ENCODE results near the gene CMSS1. TPM values are rescaled to one million over a fixed set of nuclear protein-coding genes. Genes with fewer than 3 reads are reported as not detected.
A peak's percentile ranks its signal among the peaks of the same experiment; 100 is the strongest.

Gene CMSS1
- total and polyA plus RNA-seq, 2 of the 13 experiments (the other 11 are each of a cell fraction or from before 2014, with no cell fraction given) = 6.4 to 48.7 TPM

- no peak for TF ChIP-seq SOX6 (IDR thresholded peaks at IDR 0.05)
- peak; percentile 57; the same call in 1 of the 2 replicates for TF ChIP-seq SOX6 (CRISPR knock-in tag; IDR thresholded peaks at IDR 0.05)
- no peak for TF ChIP-seq ZNF7 (CRISPR knock-in tag; IDR thresholded peaks at IDR 0.05)
- 0 out of 2 replicates have a peak, but pooled peaks have one; percentile 3 for TF ChIP-seq STAG1 (CRISPR knock-in tag; IDR thresholded peaks at IDR 0.05)
- no peak for TF ChIP-seq ZFP36L2 (CRISPR knock-in tag; IDR thresholded peaks at IDR 0.05)
- 0 out of 2 replicates have a peak, but pooled peaks have one; percentile 4 for TF ChIP-seq HNF4A (CRISPR knock-in tag; IDR thresholded peaks at IDR 0.05)
- TF ChIP-seq SAP130 (CRISPR knock-in tag; IDR thresholded peaks at IDR 0.05; ENCODE audit: low read depth) = 0 out of 2 replicates have a peak, but pooled peaks have one; percentile 27
- TF ChIP-seq ZSCAN5A (CRISPR knock-in tag; IDR thresholded peaks at IDR 0.05; ENCODE audit: borderline replicate concordance) = no peak
- peak; percentile 43 for TF ChIP-seq YY1 (IDR thresholded peaks at IDR 0.05; ENCODE audit: insufficient read depth, insufficient replicate concordance, low read depth, low read length)
- TF ChIP-seq ZNF660 (CRISPR knock-in tag; IDR thresholded peaks at IDR 0.05; ENCODE audit: borderline replicate concordance, low read depth) = no peak
- no peak for TF ChIP-seq NCOA2 (CRISPR knock-in tag; IDR thresholded peaks at IDR 0.05)
- peak; percentile 42 to 49; a peak in 2 of 4 replicates for TF ChIP-seq EP300 (IDR thresholded peaks at IDR 0.05; ENCODE audit: low read depth in 2 of 2, low read length in 2 of 2)
- no peak for TF ChIP-seq EP300 (CRISPR knock-in tag; IDR thresholded peaks at IDR 0.05; ENCODE audit: borderline replicate concordance)
- peak; percentile 37; the same call in 1 of the 2 replicates for TF ChIP-seq ZNF292 (CRISPR knock-in tag; IDR thresholded peaks at IDR 0.05; ENCODE audit: borderline replicate concordance, low read depth)
- TF ChIP-seq SMYD3 (CRISPR knock-in tag; IDR thresholded peaks at IDR 0.05) = no peak
- TF ChIP-seq, protein P1, sequence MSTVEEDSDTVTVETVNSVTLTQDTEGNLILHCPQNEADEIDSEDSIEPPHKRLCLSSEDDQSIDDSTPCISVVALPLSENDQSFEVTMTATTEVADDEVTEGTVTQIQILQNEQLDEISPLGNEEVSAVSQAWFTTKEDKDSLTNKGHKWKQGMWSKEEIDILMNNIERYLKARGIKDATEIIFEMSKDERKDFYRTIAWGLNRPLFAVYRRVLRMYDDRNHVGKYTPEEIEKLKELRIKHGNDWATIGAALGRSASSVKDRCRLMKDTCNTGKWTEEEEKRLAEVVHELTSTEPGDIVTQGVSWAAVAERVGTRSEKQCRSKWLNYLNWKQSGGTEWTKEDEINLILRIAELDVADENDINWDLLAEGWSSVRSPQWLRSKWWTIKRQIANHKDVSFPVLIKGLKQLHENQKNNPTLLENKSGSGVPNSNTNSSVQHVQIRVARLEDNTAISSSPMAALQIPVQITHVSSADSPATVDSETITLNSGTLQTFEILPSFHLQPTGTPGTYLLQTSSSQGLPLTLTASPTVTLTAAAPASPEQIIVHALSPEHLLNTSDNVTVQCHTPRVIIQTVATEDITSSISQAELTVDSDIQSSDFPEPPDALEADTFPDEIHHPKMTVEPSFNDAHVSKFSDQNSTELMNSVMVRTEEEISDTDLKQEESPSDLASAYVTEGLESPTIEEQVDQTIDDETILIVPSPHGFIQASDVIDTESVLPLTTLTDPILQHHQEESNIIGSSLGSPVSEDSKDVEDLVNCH (CRISPR knock-in tag; IDR thresholded peaks at IDR 0.05) = no peak
- peak; percentile 82 for TF ChIP-seq ZNF644 (CRISPR knock-in tag; IDR thresholded peaks at IDR 0.05; ENCODE audit: low read depth)
- TF ChIP-seq ZNF329 (CRISPR knock-in tag; IDR thresholded peaks at IDR 0.05; ENCODE audit: low read depth) = no peak
- peak; percentile 70; the same call in 1 of the 2 replicates for TF ChIP-seq ZNF331 (CRISPR knock-in tag; IDR thresholded peaks at IDR 0.05)
- TF ChIP-seq FOXA1 (IDR thresholded peaks at IDR 0.05) = no peak
- peak; percentile 64 for TF ChIP-seq FOXA1 (CRISPR knock-in tag; IDR thresholded peaks at IDR 0.05)
- no peak for TF ChIP-seq ZNF609 (CRISPR knock-in tag; IDR thresholded peaks at IDR 0.05; ENCODE audit: borderline replicate concordance)
- 0 out of 2 replicates have a peak, but pooled peaks have one; percentile 37 for TF ChIP-seq TARDBP (CRISPR knock-in tag; IDR thresholded peaks at IDR 0.05)
- no peak for TF ChIP-seq EZH2 (conservative IDR thresholded peaks at IDR 0.05; ENCODE audit: low read depth, low read length)
- TF ChIP-seq FOXA3 (CRISPR knock-in tag; IDR thresholded peaks at IDR 0.05) = 0 out of 2 replicates have a peak, but pooled peaks have one; percentile 21
Observed at GRCh38 chr3:100023150-100023549, 205.5 kb downstream of the CMSS1 start (continued).

Data from HepG2 (cell line).